Lung (tissue), 12 donors: ENCODE measurements around the gene ST6GALNAC2. TPM values are rescaled to one million over a fixed set of nuclear protein-coding genes. Genes with fewer than 3 reads are reported as not detected.
A peak's percentile ranks its signal among the peaks of the same experiment; 100 is the strongest.

Source experiments
- ATAC-seq: fragments of 200-7000 bp; cut with Tn5 transposase; one replicate; pipeline ENCODE4 v1.9.1; 2020; ENCODE audit warnings: moderate number of reproducible peaks; ENCODE audit not compliant: insufficient read depth, low FRiP score
- DNase-seq, 3 donors: peaks; one replicate each; pipeline ENCODE4 v3.0.0-alpha.2; 2013 to 2017
- H3K27ac ChIP-seq, 2 donors: one replicate each; pipeline ENCODE4 v1.5.1; 2013; ENCODE audit warnings: mild to moderate bottlenecking in 2 of 2, moderate library complexity in 2 of 2, control low read depth in 1 of 2, inconsistent platforms in 1 of 2, low read depth in 1 of 2, low read length in 1 of 2
- H3K27me3 ChIP-seq, 3 donors: one replicate each; pipeline ENCODE4 v1.5.1; 2013; ENCODE audit warnings: low read length in 2 of 3; ENCODE audit not compliant: control insufficient read depth in 3 of 3, insufficient read depth in 3 of 3
- H3K36me3 ChIP-seq, 4 donors: one replicate each; pipeline ENCODE4 v1.5.1; 2013; ENCODE audit warnings: low read length in 4 of 4, mild to moderate bottlenecking in 1 of 4, moderate library complexity in 1 of 4; ENCODE audit not compliant: control insufficient read depth in 4 of 4, insufficient read depth in 4 of 4
- H3K4me1 ChIP-seq, 5 donors: one replicate each; pipeline ENCODE4 v1.5.1; 2013; ENCODE audit warnings: low read length in 5 of 5, mild to moderate bottlenecking in 2 of 5, moderate library complexity in 1 of 5; ENCODE audit not compliant: control insufficient read depth in 5 of 5, insufficient read depth in 5 of 5
- H3K4me3 ChIP-seq: one replicate; pipeline ENCODE4 v1.5.1; 2013; ENCODE audit warnings: mild to moderate bottlenecking, control low read depth, moderate library complexity
- H3K9ac ChIP-seq, 2 donors: one replicate each; pipeline ENCODE4 v1.5.1; 2013; ENCODE audit warnings: low read length in 2 of 2, control low read depth in 1 of 2; ENCODE audit not compliant: insufficient read depth in 1 of 2
- H3K9me3 ChIP-seq, 4 donors: one replicate each; pipeline ENCODE4 v1.5.1; 2013; ENCODE audit warnings: low read length in 3 of 4, mild to moderate bottlenecking in 1 of 4, moderate library complexity in 1 of 4; ENCODE audit not compliant: control insufficient read depth in 4 of 4, insufficient read depth in 3 of 4
- CTCF ChIP-seq: IDR thresholded peaks from 2 replicates; pipeline ENCODE4 v1.5.1; 2012; ENCODE audit warnings: mild to moderate bottlenecking; ENCODE audit errors: control extremely low read depth, extremely low read depth
- WGBS, 2 donors: extraction: QIAGEN DNeasy Blood & Tissue Kit; methylation state at CpG; one replicate each; pipeline ENCODE4 v1.1.7; 2013; 5-methylcytosine and 5-hydroxymethylcytosine counted together
- polyA plus RNA-seq, 2 donors: library from polyadenylated mRNA; stranded (reverse); fragments of 200-250 nt; gene quantifications; one replicate each; pipeline ENCODE4 v1.2.1, GENCODE V29; 2013
- total RNA-seq, 2 donors: library from RNA; depleted of rRNA in 1 of 2; stranded (reverse); fragments of >200 nt in 1 of 2; gene quantifications; one replicate each; pipeline ENCODE4 v1.2.1, GENCODE V29; 2014 to 2021
- donor health status: control.
- donor health status: control.
- donor health status: Bipolar disorder and iron deficiency.
- donor health status: healthy.
- donor health status: DM: yes; HTN: yes; CAD: no.

ST6GALNAC2 gene
- total and polyA plus RNA-seq, 4 donors = 12.1 to 38.0 (median 18.1) TPM

DNA sequence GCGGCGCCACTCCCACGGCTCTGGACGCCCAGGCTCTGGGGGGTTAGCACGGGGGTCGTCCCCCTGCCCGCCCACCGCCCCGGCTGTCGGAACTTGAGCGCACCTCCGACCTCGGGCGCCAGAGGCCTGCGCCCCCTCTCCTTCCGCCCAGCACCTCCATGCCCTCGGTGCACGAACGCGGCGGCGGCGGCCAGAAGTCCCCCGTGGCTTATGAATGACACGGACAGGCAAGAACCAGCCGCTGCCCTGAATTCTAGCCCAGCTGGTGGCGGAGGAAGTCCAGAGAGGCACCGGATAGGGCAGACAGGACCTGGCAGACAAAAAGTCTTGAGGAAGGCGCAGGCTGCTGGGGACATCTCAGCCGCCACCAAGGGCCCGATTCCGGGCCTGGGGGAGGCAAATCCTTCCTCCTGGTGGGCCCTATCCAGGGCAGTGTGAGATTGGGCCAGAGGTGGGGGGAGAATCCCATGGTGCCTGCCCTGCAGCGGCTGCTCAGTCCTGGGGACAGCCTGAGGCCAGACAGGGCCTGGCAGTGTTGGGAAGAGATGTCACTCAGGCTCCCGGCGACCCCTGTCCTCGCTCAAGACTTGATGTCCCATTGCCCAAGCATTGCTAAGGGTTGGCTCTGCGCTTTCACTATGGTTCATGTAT, 47.3 kb downstream of the ST6GALNAC2 start:
- peak overlapping the region; percentile 12 to 40 for H3K27ac ChIP-seq
- WGBS, 2 donors = 21 to 25% methylated on average over 33 to 37 of the region's 37 CpGs
- no peaks in the 10 kb centered on the region for H3K9me3 ChIP-seq
- ATAC-seq (no peak), DNase-seq (peak; percentile 44 to 53 (median 48))
- peaks cover 0 to 16% (median 0%) of the 10 kb centered on the region in 3 donors for H3K27me3 ChIP-seq
- H3K4me3 ChIP-seq = peak overlapping the region; percentile 12
- TF ChIP-seq CTCF = no peak
- H3K36me3 ChIP-seq = no peaks in the 10 kb centered on the region
- H3K9ac ChIP-seq = no peak overlapping the region
- peaks cover 0 to 63% (median 16%) of the 10 kb centered on the region in 5 donors for H3K4me1 ChIP-seq

DNA sequence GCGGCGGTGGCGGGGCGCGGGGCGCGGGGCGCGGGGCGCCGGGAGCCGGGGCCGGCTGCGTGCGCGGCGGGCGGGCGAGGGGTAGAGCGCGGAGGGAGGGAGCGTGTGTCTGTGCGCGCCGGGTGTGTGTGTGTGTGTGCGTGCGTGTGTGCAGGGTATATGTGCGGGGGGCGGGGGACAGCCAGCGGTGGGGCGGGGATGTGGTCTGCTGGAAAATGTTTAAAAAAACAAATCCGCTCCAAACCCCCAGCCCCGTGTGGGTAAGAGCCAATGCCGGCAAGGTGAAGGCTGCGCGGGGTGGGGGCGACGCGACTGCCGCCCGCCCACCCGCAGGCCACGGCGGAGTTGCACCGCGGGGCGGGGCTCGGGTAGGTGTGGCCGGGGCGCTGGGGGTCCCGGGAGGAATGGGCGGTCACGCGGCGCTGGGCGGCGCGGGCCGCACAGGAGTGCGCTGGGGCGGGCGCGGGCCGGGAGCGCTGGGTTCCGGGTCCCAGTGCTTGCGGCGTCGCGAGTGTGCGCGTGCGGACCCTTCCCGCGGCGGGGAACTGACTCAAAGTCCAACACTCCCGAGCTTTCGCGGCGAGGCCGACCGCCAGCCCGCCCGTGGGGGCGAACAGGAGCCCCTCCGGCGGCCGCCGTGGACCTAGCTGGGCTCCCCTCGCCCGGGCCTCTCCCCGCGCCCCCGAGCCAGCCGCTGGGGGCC, 47.9 kb downstream of the ST6GALNAC2 start, which contains the start of gene CYGB:
CYGB (minus strand) TSS at position 132 of the 703 bp plus-strand sequence. CDS start 167 bp downstream, outside the sequence.
- no peak for ATAC-seq
- Histone ChIP-seq H3K27ac (peak within 1 kb of the TSS; percentile 45 to 62), H3K9ac (peak within 1 kb of the TSS in 1 of 2 donors; percentile 23), H3K4me3 (peak within 1 kb of the TSS; percentile 25), H3K4me1 (peaks cover 0 to 56% (median 13%) of the 10 kb centered on the region in 5 donors), H3K9me3 (no peaks in the 10 kb centered on the region), H3K36me3 (peaks cover 0 to 4% (median 0%) of the 10 kb centered on the region in 4 donors), H3K27me3 (peaks cover 0 to 16% (median 0%) of the 10 kb centered on the region in 3 donors)
- TF ChIP-seq CTCF = no peak
- WGBS, 2 donors = 1 to 3% methylated on average over 62 to 94 of the region's 95 CpGs
- DNase-seq = peak; percentile 51 to 70 (median 69)

DNA sequence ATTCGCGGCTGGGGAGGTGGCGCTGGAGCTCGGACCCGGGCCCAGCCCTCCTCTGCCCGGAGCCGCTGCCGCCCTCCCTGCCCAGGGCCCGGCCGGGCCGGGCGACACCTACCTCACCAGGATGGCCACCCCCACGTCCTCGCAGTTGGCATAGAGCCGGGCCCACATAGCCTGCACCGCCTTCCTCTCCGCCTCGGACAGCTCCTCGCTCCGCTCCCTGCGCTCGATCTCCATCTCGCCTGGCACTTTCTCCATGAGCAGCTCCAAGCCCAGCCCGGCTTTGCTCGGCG, 48.4 kb downstream of the ST6GALNAC2 start:
- no peak for ATAC-seq
- Histone ChIP-seq H3K4me1 (peaks cover 0 to 53% (median 13%) of the 10 kb centered on the region in 5 donors), H3K36me3 (peaks cover 0 to 4% (median 0%) of the 10 kb centered on the region in 4 donors), H3K27me3 (peaks cover 0 to 12% (median 0%) of the 10 kb centered on the region in 3 donors), H3K4me3 (peak overlapping the region; percentile 25), H3K27ac (peak overlapping the region; percentile 45 to 62), H3K9me3 (no peaks in the 10 kb centered on the region), H3K9ac (no peak overlapping the region)
- DNase-seq = peak; percentile 54 to 61 (median 60)
- TF ChIP-seq CTCF = no peak
- 10 to 11% methylated on average over 25 to 26 of the region's 26 CpGs for WGBS, 2 donors
